WTC11 (cell line): ENCODE measurements around the gene ZNF213. TPM values are rescaled to one million over a fixed set of nuclear protein-coding genes. Genes with fewer than 3 reads are reported as not detected.

Experiments
- ATAC-seq: fragments of 200-7000 bp; cut with Tn5 transposase; 2 replicates; pipeline ENCODE4 v1.10.0; 2021; ENCODE audit warnings: mild to moderate bottlenecking, moderate library complexity
- CTCF ChIA-PET: fragments of 300-600 bp; sonication (Branson Sonifier 250); formaldehyde crosslinking; loops from one replicate; lab custom pipeline; 2021; ENCODE audit warnings: antibody characterized with exemption; lab: Charles Lee
- POLR2A ChIA-PET: fragments of 350-600 bp; sonication (Branson Sonifier 250); formaldehyde crosslinking; loops from one replicate; lab custom pipeline; 2021; ENCODE audit warnings: antibody characterized with exemption; lab: Charles Lee
- DNase-seq: peaks from one replicate; pipeline ENCODE4 v3.0.0; 2021; ENCODE audit warnings: low spot score
- H3K27ac Mint-ChIP-seq: 2 replicates; pipeline ENCODE4 v1.8.0; 2021; ENCODE audit warnings: mixed read lengths
- H3K27me3 Mint-ChIP-seq: 2 replicates; pipeline ENCODE4 v1.8.0; 2021; ENCODE audit warnings: low read depth, mild to moderate bottlenecking, moderate library complexity, mixed read lengths
- H3K36me3 Mint-ChIP-seq: 2 replicates; pipeline ENCODE4 v1.8.0; 2021; ENCODE audit warnings: mixed read lengths
- H3K4me1 Mint-ChIP-seq: 2 replicates; pipeline ENCODE4 v1.8.0; 2022; ENCODE audit warnings: mixed read lengths
- H3K4me3 Mint-ChIP-seq: 2 replicates; pipeline ENCODE4 v1.8.0; 2021; ENCODE audit warnings: mild to moderate bottlenecking, moderate library complexity, mixed read lengths
- H3K9me3 Mint-ChIP-seq: 2 replicates; pipeline ENCODE4 v1.8.0; 2021; ENCODE audit warnings: mixed read lengths
- ATF3 ChIP-seq: sonication (generic); formaldehyde crosslinking; conservative IDR thresholded peaks from 2 replicates; pipeline ENCODE4 v1.8.1; 2022; ENCODE audit warnings: mild to moderate bottlenecking, missing genetic modification reagents
- ATF6 ChIP-seq: sonication (generic); formaldehyde crosslinking; IDR thresholded peaks from 2 replicates; pipeline ENCODE4 v1.8.1; 2023; ENCODE audit warnings: mild to moderate bottlenecking, missing genetic modification reagents
- CREB1 ChIP-seq: sonication (generic); formaldehyde crosslinking; IDR thresholded peaks from 2 replicates; pipeline ENCODE4 v1.8.0; 2023; ENCODE audit warnings: mild to moderate bottlenecking, missing genetic modification reagents
- ELF4 ChIP-seq: sonication (generic); formaldehyde crosslinking; IDR thresholded peaks from 2 replicates; pipeline ENCODE4 v1.8.1; 2022; ENCODE audit warnings: low read depth, mild to moderate bottlenecking, moderate library complexity, missing genetic modification reagents
- ETV6 ChIP-seq: sonication (generic); formaldehyde crosslinking; IDR thresholded peaks from 2 replicates; pipeline ENCODE4 v1.8.1; 2022; ENCODE audit warnings: mild to moderate bottlenecking, missing genetic modification reagents
- GABPB1 ChIP-seq: sonication (generic); formaldehyde crosslinking; IDR thresholded peaks from 2 replicates; pipeline ENCODE4 v1.8.1; 2023; ENCODE audit warnings: mild to moderate bottlenecking, missing genetic modification reagents
- GRHL2 ChIP-seq: fragments of 250-450 bp; sonication (Bioruptor Pico); IDR thresholded peaks from 2 replicates; pipeline ENCODE4 v1.8.0; 2022; ENCODE audit warnings: mild to moderate bottlenecking, moderate library complexity; ENCODE audit not compliant: insufficient replicate concordance, severe bottlenecking
- GTF2I ChIP-seq: fragments of 250-450 bp; sonication (Bioruptor Pico); conservative IDR thresholded peaks from 2 replicates; pipeline ENCODE4 v1.4.0; 2021; ENCODE audit warnings: mild to moderate bottlenecking
- HMGXB4 ChIP-seq: sonication (generic); formaldehyde crosslinking; IDR thresholded peaks from 2 replicates; pipeline ENCODE4 v1.8.1; 2023; ENCODE audit warnings: mild to moderate bottlenecking, moderate library complexity, missing genetic modification reagents
- NR2C2 ChIP-seq: sonication (generic); formaldehyde crosslinking; IDR thresholded peaks from 2 replicates; pipeline ENCODE4 v1.8.0; 2022; ENCODE audit warnings: mild to moderate bottlenecking, missing genetic modification reagents
- SMAD3 ChIP-seq: sonication (generic); formaldehyde crosslinking; IDR thresholded peaks from 2 replicates; pipeline ENCODE4 v1.8.0; 2022; ENCODE audit warnings: missing genetic modification reagents, mild to moderate bottlenecking, borderline replicate concordance
- SOX15 ChIP-seq: fragments of 250-450 bp; sonication (Bioruptor Pico); IDR thresholded peaks from 2 replicates; pipeline ENCODE4 v1.9.0; 2021; ENCODE audit warnings: mild to moderate bottlenecking
- STAT6 ChIP-seq: sonication (generic); formaldehyde crosslinking; conservative IDR thresholded peaks from 2 replicates; pipeline ENCODE4 v1.8.1; 2023; ENCODE audit warnings: mild to moderate bottlenecking, low read depth, missing genetic modification reagents, moderate library complexity
- TCF7 ChIP-seq: sonication (generic); formaldehyde crosslinking; IDR thresholded peaks from 2 replicates; pipeline ENCODE4 v1.8.0; 2022; ENCODE audit warnings: mild to moderate bottlenecking, low read depth, missing genetic modification reagents, moderate library complexity
- TEAD1 ChIP-seq: sonication (generic); formaldehyde crosslinking; IDR thresholded peaks from 2 replicates; pipeline ENCODE4 v1.8.0; 2022; ENCODE audit warnings: mild to moderate bottlenecking, missing genetic modification reagents
- USF2 ChIP-seq: sonication (generic); formaldehyde crosslinking; IDR thresholded peaks from 2 replicates; pipeline ENCODE4 v1.8.1; 2023; ENCODE audit warnings: mild to moderate bottlenecking, missing genetic modification reagents, moderate library complexity
- ZBTB21 ChIP-seq: sonication (generic); formaldehyde crosslinking; IDR thresholded peaks from 2 replicates; pipeline ENCODE4 v1.8.1; 2023; ENCODE audit warnings: mild to moderate bottlenecking, missing genetic modification reagents, borderline replicate concordance
- ZNF219 ChIP-seq: sonication (generic); formaldehyde crosslinking; IDR thresholded peaks from 2 replicates; pipeline ENCODE4 v1.8.0; 2023; ENCODE audit warnings: missing genetic modification reagents, mild to moderate bottlenecking, borderline replicate concordance
- ZNF396 ChIP-seq: fragments of 250-450 bp; sonication (Bioruptor Pico); IDR thresholded peaks from 2 replicates; pipeline ENCODE4 v1.8.0; 2021; ENCODE audit warnings: mild to moderate bottlenecking, moderate library complexity, borderline replicate concordance
- ZNF512 ChIP-seq: sonication (generic); formaldehyde crosslinking; IDR thresholded peaks from 2 replicates; pipeline ENCODE4 v1.8.1; 2022; ENCODE audit warnings: missing genetic modification reagents, borderline replicate concordance
- total RNA-seq: library from RNA; stranded (reverse); gene quantifications from 3 replicates; pipeline ENCODE4 v1.2.3, GENCODE V29; 2021

Gene ZNF213
- total RNA-seq, 1 experiment from 2014 or later, result 11.6 TPM

- no peak for TF ChIP-seq STAT6 (CRISPR knock-in tag)
- TF ChIP-seq HMGXB4 (CRISPR knock-in tag), result 0 out of 2 replicates have a peak, but pooled peaks have one; percentile 22
- TF ChIP-seq SOX15 (CRISPR knock-in tag), result no peak
- TF ChIP-seq ZNF396, result no peak
- TF ChIP-seq CREB1 (CRISPR knock-in tag), result no peak
- TF ChIP-seq ATF3 (CRISPR knock-in tag), result no peak
- TF ChIP-seq GRHL2 (CRISPR knock-in tag), result no peak
- TF ChIP-seq TCF7, result 0 out of 2 replicates have a peak, but pooled peaks have one; percentile 36
- TF ChIP-seq NR2C2 (CRISPR knock-in tag), result no peak
- TF ChIP-seq SMAD3, result no peak
- no peak for TF ChIP-seq USF2 (CRISPR knock-in tag)
- TF ChIP-seq ZNF219 (CRISPR knock-in tag), result 0 out of 2 replicates have a peak, but pooled peaks have one; percentile 42
- TF ChIP-seq ZBTB21 (CRISPR knock-in tag), result no peak
- no peak for TF ChIP-seq ZNF512 (CRISPR knock-in tag)
- TF ChIP-seq GTF2I (CRISPR knock-in tag), result no peak
- 0 out of 2 replicates have a peak, but pooled peaks have one; percentile 66 for TF ChIP-seq TEAD1
These were observed 47.3 kb upstream of the ZNF213 start (continued) for GRCh38 chr16:3087243-3088235.

GRCh38 chr16:3088450-3088849, 46.4 kb upstream of the ZNF213 start:
- H3K9me3 Mint-ChIP-seq, result no peaks in the 10 kb centered on the region
- ChIA-PET CTCF (interaction anchor here (0.8 to 5.2 kb wide), 5 partner anchors 13 to 43 kb away, joined by 3 to 52 read pairs (median 13); no protein-coding TSS in a partner anchor), POLR2A (interaction anchor here (1.0 to 1.7 kb wide), 3 partner anchors 10 to 41 kb away, joined by 3 to 12 read pairs (median 3); partner anchors contain the start of gene ZSCAN10)
- H3K4me1 Mint-ChIP-seq, result peaks cover 28% of the 10 kb centered on the region
- ATAC-seq (no peak), DNase-seq (no peak)
- peak overlapping the region; percentile 84 for H3K27ac Mint-ChIP-seq
- no peak overlapping the region for H3K4me3 Mint-ChIP-seq
- H3K36me3 Mint-ChIP-seq, result peaks cover 38% of the 10 kb centered on the region
- H3K27me3 Mint-ChIP-seq, result no peaks in the 10 kb centered on the region
- TF ChIP-seq ELF4 (no peak), STAT6 (CRISPR knock-in tag) (no peak), ETV6 (CRISPR knock-in tag) (no peak), GABPB1 (CRISPR knock-in tag) (no peak), SMAD3 (no peak), ATF6 (CRISPR knock-in tag) (no peak), HMGXB4 (CRISPR knock-in tag) (no peak)
